Mucosa of descending colon (tissue), 3 donors: ENCODE data around the gene SLC9A7. TPM values are rescaled to one million over a fixed set of nuclear protein-coding genes. Genes with fewer than 3 reads are reported as not detected.
"Not testable (repeated sequence)": the region's sequence is repeated elsewhere in the genome, so short reads cannot be mapped to it uniquely, and the experiment has no call there.

Source experiments
- ATAC-seq: fragments of 200-7000 bp; cut with Tn5 transposase; one replicate; pipeline ENCODE4 v1.9.1; 2020; ENCODE audit warnings: mild to moderate bottlenecking, moderate library complexity
- DNase-seq, 3 donors: peaks; one replicate each; pipeline ENCODE4 v3.0.0-alpha.2; 2020
- H3K36me3 ChIP-seq: fragments of 200-600 bp; one replicate; pipeline ENCODE4 v1.8.0; 2021; ENCODE audit warnings: low read depth, mild to moderate bottlenecking
- H3K4me1 ChIP-seq: fragments of 200-600 bp; one replicate; pipeline ENCODE4 v1.8.0; 2021; ENCODE audit warnings: low read depth, mild to moderate bottlenecking
- H3K4me3 ChIP-seq: fragments of 200-600 bp; one replicate; pipeline ENCODE4 v1.8.0; 2021; ENCODE audit warnings: mild to moderate bottlenecking
- H3K9me3 ChIP-seq: fragments of 200-600 bp; one replicate; pipeline ENCODE4 v1.8.0; 2021; ENCODE audit warnings: mild to moderate bottlenecking
- CTCF ChIP-seq: fragments of 200-600 bp; IDR thresholded peaks from one replicate; pipeline ENCODE4 v1.8.0; 2022; ENCODE audit warnings: antibody characterized with exemption, mild to moderate bottlenecking
- intact Hi-C, 2 donors: fragments of 100-400 bp; cut with DNase I in 1 of 2; cut with micrococcal nuclease in 1 of 2; formaldehyde crosslinking; loops; one replicate each; pipeline versions ENCODE4 v1.11.0 to v1.11.1; 2022; cut with DNase I, micrococcal nuclease
- total RNA-seq, 3 donors: library from RNA; stranded (reverse); fragmentation: NEBNext Ultra II Directional in 2 of 3; extraction: Animal tissue kit (Norgen Biotek cat#: 25700) in 2 of 3; gene quantifications; one replicate each; pipeline versions ENCODE4 v1.2.1 to v1.2.4, GENCODE V29; 2021 to 2023
- donor health status: DM: no; HTN: no; CAD: no; lungs with moderate emphysema.
- donor health status: DM: no; HTN: no; CAD: no.
- donor health status: DM: no; HTN: yes; CAD: no.

The SLC9A7 gene
- total RNA-seq, 3 donors from 2014 or later, result 0.46 to 2.7 (median 1.3) TPM

- TF ChIP-seq CTCF, result no peak
- no peak for DNase-seq
- ATAC-seq, result no peak
- Histone ChIP-seq H3K9me3 (no peaks in the 10 kb centered on the region), H3K36me3 (no peaks in the 10 kb centered on the region), H3K4me3 (no peak overlapping the region), H3K4me1 (no peaks in the 10 kb centered on the region)
- intact Hi-C loops, result no loop called here
Observed at GRCh38 chrX:46792810-46793188, 33.9 kb upstream of the SLC9A7 start.

- H3K9me3 ChIP-seq, result no peaks in the 10 kb centered on the region
Observed at GRCh38 chrX:46791927-46792809, 33.2 kb upstream of the SLC9A7 start.

GRCh38 chrX:46788902-46789301 is 30.0 kb upstream of the SLC9A7 start:
- intact Hi-C loops, result no loop called here
- ATAC-seq (no peak), DNase-seq (no peak)
- no peaks in the 10 kb centered on the region for H3K36me3 ChIP-seq
- H3K9me3 ChIP-seq, result no peaks in the 10 kb centered on the region
- no peak overlapping the region for H3K4me3 ChIP-seq
- no peak for TF ChIP-seq CTCF
- no peaks in the 10 kb centered on the region for H3K4me1 ChIP-seq

More at GRCh38 chrX:46791927-46792809, 33.2 kb upstream of the SLC9A7 start:
- ATAC-seq (peak; percentile 53), DNase-seq (no peak)
- no peak for TF ChIP-seq CTCF
- Histone ChIP-seq H3K36me3 (no peaks in the 10 kb centered on the region), H3K4me1 (no peaks in the 10 kb centered on the region), H3K4me3 (no peak overlapping the region)
- intact Hi-C loops, result no loop called here

- H3K4me3 ChIP-seq, H3K4me1 ChIP-seq, ATAC-seq, H3K36me3 ChIP-seq, H3K9me3 ChIP-seq, DNase-seq, intact Hi-C loops: not testable (repeated sequence)
Observed at GRCh38 chrX:46784437-46784836, 25.5 kb upstream of the SLC9A7 start.

GRCh38 chrX:46782034-46782433 is 23.1 kb upstream of the SLC9A7 start:
- ATAC-seq (no peak), DNase-seq (no peak)
- no peaks in the 10 kb centered on the region for H3K36me3 ChIP-seq
- H3K4me1 ChIP-seq, result no peaks in the 10 kb centered on the region
- no peak for TF ChIP-seq CTCF
- intact Hi-C loops, result no loop called here
- no peaks in the 10 kb centered on the region for H3K9me3 ChIP-seq
- H3K4me3 ChIP-seq, result no peak overlapping the region

GRCh38 chrX:46777971-46778810 is 19.3 kb upstream of the SLC9A7 start:
- Histone ChIP-seq H3K36me3 (no peaks in the 10 kb centered on the region), H3K4me1 (no peaks in the 10 kb centered on the region), H3K4me3 (no peak overlapping the region), H3K9me3 (no peaks in the 10 kb centered on the region)
- intact Hi-C loops, result no loop called here
- no peak for DNase-seq
- no peak for TF ChIP-seq CTCF
- no peak for ATAC-seq
